HEK293T (cell line): Measurements from ENCODE around the gene BMP2K.

Experiments used
- BHLHE40 ChIP-seq: fragments of 450-650 bp; IDR thresholded peaks from 2 replicates; pipeline ENCODE4 v1.6.1; 2016; ENCODE audit warnings: mild to moderate bottlenecking, moderate library complexity, borderline replicate concordance
- CTBP1 ChIP-seq: fragments of 450-650 bp; IDR thresholded peaks from 2 replicates; pipeline ENCODE4 v1.6.1; 2016; ENCODE audit warnings: borderline replicate concordance
- FOXA1 ChIP-seq: fragments of 450-650 bp; IDR thresholded peaks from 2 replicates; pipeline ENCODE4 v1.6.1; 2016; ENCODE audit warnings: mild to moderate bottlenecking
- FOXM1 ChIP-seq: fragments of 450-650 bp; IDR thresholded peaks from 2 replicates; pipeline ENCODE4 v1.6.1; 2017; ENCODE audit warnings: mild to moderate bottlenecking, borderline replicate concordance
- LEF1 ChIP-seq: fragments of 450-650 bp; IDR thresholded peaks from 2 replicates; pipeline ENCODE4 v1.6.1; 2017; ENCODE audit warnings: mild to moderate bottlenecking, borderline replicate concordance
- SP1 ChIP-seq: fragments of 450-650 bp; IDR thresholded peaks from 2 replicates; pipeline ENCODE4 v1.6.1; 2017
- SUZ12 ChIP-seq: fragments of 450-650 bp; IDR thresholded peaks from 2 replicates; pipeline ENCODE4 v1.6.1; 2016; ENCODE audit warnings: mild to moderate bottlenecking
- ZNF384 ChIP-seq: fragments of 450-650 bp; IDR thresholded peaks from 2 replicates; pipeline ENCODE4 v1.6.1; 2016

GRCh38 chr4:78767350-78767749 lies 8.8 kb upstream of the BMP2K start:
- TF ChIP-seq CTBP1 (no peak), LEF1 (no peak), SP1 (no peak), FOXM1 (no peak), BHLHE40 (no peak), ZNF384 (no peak), SUZ12 (no peak), FOXA1 (no peak)
